Uterus (tissue), 4 donors: ENCODE data around the gene CDC42EP4. TPM values are rescaled to one million over a fixed set of nuclear protein-coding genes. Genes with fewer than 3 reads are reported as not detected.

Source experiments
- DNase-seq, 2 donors: peaks; one replicate each; pipeline ENCODE4 v3.0.0-alpha.2; 2019 to 2020
- H3K27ac ChIP-seq, 2 donors: fragments of 200-600 bp; sonication (generic); 1 replicate in 1 of 2; 2 replicates in 1 of 2; pipeline ENCODE4 v1.5.1; 2016 to 2018
- H3K27me3 ChIP-seq, 2 donors: fragments of 200-600 bp; sonication (generic); one replicate each; pipeline ENCODE4 v1.5.1; 2018 to 2019; ENCODE audit warnings: control low read depth in 1 of 2
- H3K36me3 ChIP-seq, 2 donors: fragments of 200-600 bp; sonication (generic); one replicate each; pipeline ENCODE4 v1.5.1; 2019; ENCODE audit warnings: control low read depth in 1 of 2
- H3K4me1 ChIP-seq, 2 donors: fragments of 200-600 bp; sonication (generic); one replicate each; pipeline ENCODE4 v1.5.1; 2018 to 2019; ENCODE audit warnings: control low read depth in 1 of 2
- H3K4me3 ChIP-seq, 2 donors: fragments of 200-600 bp; sonication (generic); 1 replicate in 1 of 2; 2 replicates in 1 of 2; pipeline ENCODE4 v1.5.1; 2018 to 2019; ENCODE audit warnings: mild to moderate bottlenecking in 1 of 2
- H3K9me3 ChIP-seq, 2 donors: fragments of 200-600 bp; sonication (generic); one replicate each; pipeline ENCODE4 v1.5.1; 2019; ENCODE audit warnings: control low read depth in 1 of 2
- CTCF ChIP-seq, 4 experiments: fragments of 200-600 bp in 2 of 4; fragments of 450-650 bp in 2 of 4; sonication (generic) in 2 of 4; IDR thresholded peaks; one replicate each; pipeline ENCODE4 v1.5.1; 2016 to 2019; ENCODE audit warnings: antibody characterized with exemption in 4 of 4, mild to moderate bottlenecking in 2 of 4, moderate library complexity in 1 of 4
- POLR2A ChIP-seq, 2 donors: fragments of 450-650 bp; IDR thresholded peaks; one replicate each; pipeline ENCODE4 v1.6.1; 2016; ENCODE audit warnings: antibody characterized with exemption in 2 of 2, mild to moderate bottlenecking in 1 of 2, moderate library complexity in 1 of 2
- intact Hi-C: fragments of 100-400 bp; cut with DNase I; formaldehyde crosslinking; loops from one replicate; pipeline ENCODE4 v1.15.1; 2023; ENCODE audit warnings: low total_unique reads
- total RNA-seq, 4 donors: library from RNA; depleted of rRNA in 3 of 4; stranded (reverse); fragments of >200 nt in 3 of 4; gene quantifications; one replicate each; pipeline versions ENCODE4 v1.1.0 to v1.2.4, GENCODE V29; 2014 to 2023
- donor health status: DM: yes; HTN: yes; CAD: no.

Gene CDC42EP4
- total RNA-seq, 4 donors from 2014 or later: 26.6 to 131 (median 70.7) TPM

DNA sequence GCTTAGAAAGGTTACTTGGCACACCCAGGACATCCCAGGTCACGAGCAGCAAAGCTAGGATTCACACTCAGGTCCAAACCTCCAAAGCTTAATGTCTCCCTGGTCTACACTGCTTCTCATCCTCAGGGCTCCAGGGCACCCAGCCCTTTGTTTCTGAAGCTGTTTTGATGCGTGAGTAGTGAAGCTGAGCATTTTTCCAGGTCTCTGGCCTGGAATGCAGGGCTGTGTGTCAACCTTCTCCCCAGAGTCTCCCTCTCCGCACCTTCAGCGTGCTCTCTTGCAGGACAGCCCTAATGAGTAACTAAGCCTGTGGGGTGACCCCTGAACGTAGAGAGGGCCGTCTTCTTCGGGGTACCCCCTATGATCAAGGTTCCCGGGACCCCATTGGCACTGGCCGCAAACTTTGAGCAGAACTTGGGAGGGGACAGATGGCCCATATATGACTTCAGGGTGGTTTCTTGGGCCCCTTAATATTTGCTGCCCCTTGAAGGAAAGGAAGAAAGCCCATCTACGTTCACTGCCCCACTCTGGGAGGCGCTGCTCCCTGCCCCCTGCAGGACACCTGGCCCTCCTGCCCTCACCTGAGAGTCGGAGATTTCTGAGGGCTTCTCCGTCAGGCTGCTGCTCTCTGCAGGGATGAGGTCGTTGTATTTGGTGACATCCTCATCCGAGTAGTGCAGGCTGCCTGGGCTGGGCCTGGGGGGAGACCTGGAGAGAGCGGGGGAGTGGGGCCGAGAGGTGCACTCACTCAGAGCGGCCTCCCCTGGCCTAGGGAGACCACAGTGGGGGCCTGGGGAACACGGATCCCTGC lies 36.4 kb upstream of the CDC42EP4 start:
- H3K4me1 ChIP-seq: peaks cover 8 to 13% of the 10 kb centered on the region in 2 donors
- H3K27me3 ChIP-seq: no peaks in the 10 kb centered on the region
- TF ChIP-seq POLR2A (IDR thresholded peaks at IDR 0.05) (no peak), CTCF (IDR thresholded peaks at IDR 0.05) (no peak)
- intact Hi-C loops: no loop called here
- no peak for DNase-seq
- H3K36me3 ChIP-seq: no peaks in the 10 kb centered on the region
- H3K4me3 ChIP-seq: no peak overlapping the region
- peak overlapping the region; percentile 78 to 80 for H3K27ac ChIP-seq
- H3K9me3 ChIP-seq: no peaks in the 10 kb centered on the region

DNA sequence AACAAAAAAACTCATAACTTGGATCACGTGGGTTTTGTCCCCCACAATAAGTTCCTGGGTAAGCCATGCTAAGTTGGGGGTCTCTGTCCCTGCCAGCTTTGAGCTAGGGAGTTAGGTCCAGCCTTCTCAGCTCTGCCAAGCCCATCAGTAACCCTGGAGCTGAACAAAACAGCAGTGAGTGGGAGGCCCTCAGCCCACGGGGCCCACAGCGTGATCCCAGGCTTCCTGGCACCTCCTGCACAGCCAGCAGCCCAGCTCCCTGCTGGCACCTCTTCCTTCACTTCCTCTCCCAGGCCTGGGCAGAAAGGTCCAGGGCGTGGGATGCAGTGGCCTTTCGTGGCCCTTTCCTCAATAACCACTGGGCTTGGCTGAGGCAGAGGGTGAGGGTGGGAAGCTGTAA lies 35.5 kb upstream of the CDC42EP4 start:
- H3K36me3 ChIP-seq: no peaks in the 10 kb centered on the region
- H3K4me1 ChIP-seq: peaks cover 8 to 20% of the 10 kb centered on the region in 2 donors
- no peaks in the 10 kb centered on the region for H3K27me3 ChIP-seq
- intact Hi-C loops: no loop called here
- TF ChIP-seq POLR2A (IDR thresholded peaks at IDR 0.05) (no peak), CTCF (IDR thresholded peaks at IDR 0.05) (no peak)
- H3K4me3 ChIP-seq: no peak overlapping the region
- DNase-seq: peak in 1 of 2 donors; percentile 65
- H3K9me3 ChIP-seq: no peaks in the 10 kb centered on the region
- peak overlapping the region; percentile 78 to 80 for H3K27ac ChIP-seq

DNA sequence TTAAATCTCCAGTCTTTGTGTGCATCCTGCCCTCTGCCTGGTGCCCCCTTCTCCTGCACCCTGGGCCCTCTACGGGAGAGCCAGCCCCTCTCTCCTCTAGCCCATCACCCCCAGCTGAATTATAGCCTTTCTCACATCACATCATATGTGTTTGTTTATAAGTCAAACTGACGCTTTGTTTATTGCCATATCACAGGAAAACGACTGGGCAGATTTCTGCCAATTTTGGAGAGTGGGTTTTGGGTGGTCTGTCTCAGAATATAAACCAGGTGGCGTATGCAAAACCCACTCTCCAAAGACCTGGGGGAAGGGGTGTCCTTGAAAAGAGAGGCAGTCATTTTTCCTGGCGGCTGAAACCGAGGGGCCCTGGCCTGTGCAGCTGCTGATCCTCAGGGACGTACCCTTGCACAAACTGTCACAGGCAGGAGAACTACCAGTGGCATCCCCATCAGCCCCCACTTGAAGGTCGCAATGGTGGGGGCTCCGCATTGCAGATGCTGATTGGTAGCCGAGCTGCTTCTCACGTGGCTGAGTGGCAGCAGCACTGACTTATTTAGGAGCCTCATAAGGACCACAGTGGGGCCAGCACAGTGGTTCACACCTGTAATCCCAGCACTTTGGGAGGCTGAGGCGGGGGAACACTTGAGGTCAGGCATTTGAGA lies 34.8 kb upstream of the CDC42EP4 start:
- no peaks in the 10 kb centered on the region for H3K9me3 ChIP-seq
- intact Hi-C loops: no loop called here
- no peaks in the 10 kb centered on the region for H3K27me3 ChIP-seq
- TF ChIP-seq POLR2A (IDR thresholded peaks at IDR 0.05): no peak
- no peak for TF ChIP-seq CTCF (IDR thresholded peaks at IDR 0.05)
- H3K27ac ChIP-seq: peak overlapping the region; percentile 78 to 80
- H3K4me1 ChIP-seq: peaks cover 8 to 25% of the 10 kb centered on the region in 2 donors
- DNase-seq: no peak
- no peak overlapping the region for H3K4me3 ChIP-seq
- no peaks in the 10 kb centered on the region for H3K36me3 ChIP-seq

- H3K4me1 ChIP-seq: peaks cover 8 to 30% of the 10 kb centered on the region in 2 donors
- intact Hi-C loops: no loop called here
Measured at GRCh38 chr17:73343739-73344454, 32.1 kb upstream of the CDC42EP4 start.

More at GRCh38 chr17:73343739-73344454, 32.1 kb upstream of the CDC42EP4 start:
- Histone ChIP-seq H3K4me3 (no peak overlapping the region), H3K36me3 (no peaks in the 10 kb centered on the region), H3K9me3 (no peaks in the 10 kb centered on the region), H3K27me3 (no peaks in the 10 kb centered on the region), H3K27ac (peak overlapping the region; percentile 89 to 90)
- TF ChIP-seq POLR2A (IDR thresholded peaks at IDR 0.05): no peak
- TF ChIP-seq CTCF (IDR thresholded peaks at IDR 0.05): no peak
- DNase-seq: no peak
